HG03066 (cell line): ENCODE results near the gene SCYL3.
"Not testable (repeated sequence)": the region's sequence is repeated elsewhere in the genome, so short reads cannot be mapped to it uniquely, and the experiment has no call there.

Source experiments
- ATAC-seq: cut with Tn5 transposase; IDR thresholded peaks from one replicate; pipeline ENCODE4 v1.9.1; 2021; ENCODE audit warnings: low read depth; ENCODE audit not compliant: unreplicated experiment

SCYL3 gene

GRCh38 chr1:169829671-169830070, 64.0 kb downstream of the SCYL3 start:
- ATAC-seq, result no peak

GRCh38 chr1:169824153-169824552, 69.5 kb downstream of the SCYL3 start:
- no peak for ATAC-seq

GRCh38 chr1:169821500-169821899, 72.2 kb downstream of the SCYL3 start:
- no peak for ATAC-seq

GRCh38 chr1:169816617-169817016, 77.1 kb downstream of the SCYL3 start:
- ATAC-seq, result no peak

GRCh38 chr1:169814265-169814664, 79.4 kb downstream of the SCYL3 start:
- no peak for ATAC-seq

GRCh38 chr1:169812131-169812530, 81.6 kb downstream of the SCYL3 start:
- no peak for ATAC-seq

- ATAC-seq, result not testable (repeated sequence)
These were observed 82.2 kb downstream of the SCYL3 start for GRCh38 chr1:169811418-169812035.

- no peak for ATAC-seq
These were observed 84.2 kb downstream of the SCYL3 start for GRCh38 chr1:169809370-169810095.

- ATAC-seq, result no peak
These were observed 88.8 kb downstream of the SCYL3 start for GRCh38 chr1:169804941-169805340.

- no peak for ATAC-seq
These were observed 90.8 kb downstream of the SCYL3 start for GRCh38 chr1:169802888-169803287.
